Left colon (tissue), 2 donors: ENCODE results near the gene ZNF778. TPM values are rescaled to one million over a fixed set of nuclear protein-coding genes. Genes with fewer than 3 reads are reported as not detected.
"Not testable (repeated sequence)": the region's sequence is repeated elsewhere in the genome, so short reads cannot be mapped to it uniquely, and the experiment has no call there.

ENCODE experiments used
- ATAC-seq: fragments of 200-7000 bp; cut with Tn5 transposase; one replicate; pipeline ENCODE4 v1.9.1; 2020; ENCODE audit warnings: mild to moderate bottlenecking, moderate library complexity
- DNase-seq, 2 donors: peaks; one replicate each; pipeline ENCODE4 v3.0.0-alpha.2; 2020
- intact Hi-C, 2 donors: fragments of 100-400 bp; cut with DNase I in 1 of 2; cut with micrococcal nuclease in 1 of 2; formaldehyde crosslinking; loops; one replicate each; pipeline versions ENCODE4 v1.11.2 to v1.14.0; 2022; cut with DNase I, micrococcal nuclease
- total RNA-seq, 2 donors: library from RNA; stranded (reverse); fragmentation: NEBNext Ultra II Directional; extraction: Animal tissue kit (Norgen Biotek cat#: 25700); gene quantifications; one replicate each; pipeline ENCODE4 v1.2.1, GENCODE V29; 2021
- donor health status: DM: no; HTN: no; CAD: no.
- donor health status: DM: yes; HTN: yes; CAD: no.

The ZNF778 gene
- total RNA-seq, 2 donors from 2014 or later, result 4.4 to 7.0 TPM

DNA sequence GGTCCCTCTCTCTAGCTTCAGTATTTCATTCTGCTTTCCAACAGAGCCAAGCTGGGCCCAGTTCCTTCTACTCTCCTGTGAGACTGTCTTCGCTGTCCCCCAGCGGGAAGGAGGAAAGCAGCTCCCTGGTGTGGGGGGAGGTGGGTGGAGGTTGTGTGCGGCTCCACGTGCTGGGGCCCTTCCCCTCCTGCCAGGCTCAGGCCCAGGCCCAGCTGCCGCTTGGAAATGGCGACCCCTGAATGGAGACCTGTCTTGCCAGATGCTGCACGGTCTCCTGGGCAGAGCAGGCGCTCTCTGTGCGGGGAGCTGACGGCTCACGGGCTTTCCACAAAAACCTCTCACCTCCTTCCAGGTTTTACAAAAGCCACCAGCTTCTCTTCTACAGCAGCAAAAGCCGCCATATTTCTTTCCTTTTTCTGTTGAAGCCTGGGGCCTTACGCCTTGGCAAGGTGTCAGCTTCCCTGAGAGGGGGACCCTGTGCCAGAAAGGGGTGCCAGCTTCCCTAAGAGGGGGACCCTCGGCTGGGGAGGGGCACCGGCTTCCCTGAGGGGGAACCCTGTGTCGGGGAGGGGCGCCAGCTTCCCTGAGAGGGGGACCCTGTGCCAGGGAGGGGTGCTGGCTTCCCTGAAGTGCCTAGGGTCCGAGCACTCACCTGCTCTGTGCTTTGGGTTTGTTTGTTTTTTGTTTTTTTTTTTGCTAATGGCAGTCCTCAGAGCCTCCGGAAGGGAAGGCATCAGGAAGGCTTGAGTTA, 47.5 kb downstream of the ZNF778 start:
- intact Hi-C loops, result no loop called here
- DNase-seq (no peak), ATAC-seq (no peak)

GRCh38 chr16:89265647-89266046, 48.1 kb downstream of the ZNF778 start:
- DNase-seq, result no peak
- no peak for ATAC-seq
- intact Hi-C loops, result no loop called here

- intact Hi-C loops, result no loop called here
- no peak for DNase-seq
- ATAC-seq, result no peak
Observed at GRCh38 chr16:89266521-89267134, 49.1 kb downstream of the ZNF778 start.

DNA sequence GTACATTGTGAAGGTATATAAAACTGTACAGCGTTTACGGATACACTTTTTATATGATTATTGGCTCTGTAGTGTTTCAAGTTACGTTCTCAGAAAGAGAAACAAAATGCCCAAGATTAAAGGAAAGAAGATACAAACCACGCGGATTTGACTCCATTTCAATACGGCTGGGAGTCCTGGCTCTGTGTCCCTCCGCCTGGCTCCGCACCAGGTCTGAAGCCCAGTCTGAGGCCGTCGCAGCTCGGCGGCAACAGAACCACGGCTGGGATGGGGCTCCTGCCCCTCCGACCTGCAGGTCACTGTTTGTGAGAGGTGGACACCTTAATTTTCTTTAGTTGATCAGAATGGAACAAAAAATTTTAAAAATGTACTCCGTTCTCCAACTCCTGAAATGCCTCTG, 50.2 kb downstream of the ZNF778 start:
- DNase-seq, ATAC-seq, intact Hi-C loops: not testable (repeated sequence)

DNA sequence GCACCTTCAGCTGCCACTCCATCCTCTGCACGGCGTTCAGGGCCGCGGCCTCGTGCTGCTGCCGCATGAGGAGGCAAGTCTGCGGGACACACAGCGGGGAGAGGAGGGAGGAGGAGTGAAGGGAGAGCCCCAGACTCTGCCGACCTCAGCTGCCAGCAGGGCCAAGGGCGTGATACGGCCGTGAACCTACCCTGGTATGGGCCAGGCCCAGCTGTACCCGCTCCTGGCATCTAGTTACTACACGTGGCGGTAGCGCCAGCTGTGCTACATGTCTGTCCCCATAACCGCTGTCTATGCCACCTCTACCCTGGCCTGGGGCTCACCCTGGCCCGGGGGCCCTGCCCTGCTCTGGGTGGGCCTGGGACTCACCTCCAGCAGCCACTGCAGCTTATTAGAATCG, 51.1 kb downstream of the ZNF778 start:
- DNase-seq, result no peak

GRCh38 chr16:89268987-89269735, 51.7 kb downstream of the ZNF778 start:
- intact Hi-C loops, result no loop called here
- ATAC-seq (peak; percentile 38), DNase-seq (no peak)

More for the DNA sequence above, 51.1 kb downstream of the ZNF778 start:
- intact Hi-C loops, result no loop called here
- ATAC-seq, result no peak

- DNase-seq (no peak), ATAC-seq (peak; percentile 80)
- intact Hi-C loops, result no loop called here
Observed at GRCh38 chr16:89269805-89270665, 52.5 kb downstream of the ZNF778 start.

GRCh38 chr16:89270666-89271345, 53.3 kb downstream of the ZNF778 start:
- intact Hi-C loops, result no loop called here
- no peak for DNase-seq
- no peak for ATAC-seq

DNA sequence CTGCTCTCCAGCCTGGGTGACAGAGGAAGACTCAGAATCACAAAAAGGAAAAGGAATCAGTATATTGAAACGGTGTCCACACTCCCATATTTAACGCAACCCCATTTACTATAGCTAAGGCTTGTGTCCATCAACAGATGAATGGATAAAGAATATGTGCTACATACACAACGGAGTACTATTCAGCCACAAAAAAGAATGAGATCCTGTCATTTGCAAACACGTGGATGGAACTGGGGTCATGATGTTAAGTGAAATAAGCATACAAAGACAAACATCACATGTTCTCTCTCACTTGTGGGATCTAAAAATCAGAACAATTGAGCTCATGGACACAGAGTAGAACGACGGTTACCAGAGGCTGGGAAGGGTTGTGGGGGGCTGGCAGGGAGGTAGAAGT, 55.1 kb downstream of the ZNF778 start:
- intact Hi-C loops, result no loop called here
- no peak for DNase-seq
- ATAC-seq, result no peak

DNA sequence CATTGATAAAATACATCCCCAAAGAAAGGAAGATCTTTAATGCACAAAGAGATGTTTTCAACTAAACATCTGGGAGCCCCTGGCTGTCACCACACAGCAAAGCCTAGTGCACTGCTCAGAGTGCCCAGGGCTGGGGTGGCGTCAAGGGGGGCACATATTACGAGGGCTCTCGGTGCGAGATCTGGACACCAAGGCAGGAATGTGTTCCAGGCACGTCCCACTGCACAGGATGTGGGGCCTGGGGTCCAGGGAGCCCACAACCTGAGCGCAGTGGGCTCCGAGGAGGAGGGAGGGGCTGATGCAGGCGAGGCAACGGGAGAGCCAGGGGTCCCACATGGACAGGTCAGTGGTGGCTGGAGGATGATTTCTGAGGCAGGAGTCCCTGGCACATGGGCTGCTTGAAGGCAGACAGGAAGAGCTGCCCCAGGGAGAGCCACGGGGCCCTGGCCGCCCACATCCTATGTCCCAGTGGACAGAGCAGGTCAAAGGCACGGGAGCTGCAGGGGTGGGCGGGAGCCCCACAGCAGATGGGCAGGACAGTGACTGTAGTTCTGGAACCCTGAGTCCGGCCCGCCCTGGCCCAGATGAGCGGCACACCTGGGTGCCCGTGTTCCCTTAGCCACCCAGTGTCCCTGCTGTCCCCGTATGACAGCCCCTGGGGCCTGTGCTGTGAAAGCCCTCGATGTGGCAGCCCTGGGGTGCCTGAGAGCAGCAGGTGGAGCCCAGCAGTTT, 56.4 kb downstream of the ZNF778 start:
- DNase-seq (no peak), ATAC-seq (no peak)
- intact Hi-C loops, result no loop called here

- intact Hi-C loops, result no loop called here
- DNase-seq (no peak), ATAC-seq (no peak)
Observed at GRCh38 chr16:89274561-89275283, 57.2 kb downstream of the ZNF778 start.

GRCh38 chr16:89275284-89275584, 57.7 kb downstream of the ZNF778 start:
- ATAC-seq (no peak), DNase-seq (no peak)
- intact Hi-C loops, result no loop called here

- ATAC-seq (no peak), DNase-seq (no peak)
- intact Hi-C loops, result no loop called here
Observed at GRCh38 chr16:89275837-89276720, 58.6 kb downstream of the ZNF778 start.

DNA sequence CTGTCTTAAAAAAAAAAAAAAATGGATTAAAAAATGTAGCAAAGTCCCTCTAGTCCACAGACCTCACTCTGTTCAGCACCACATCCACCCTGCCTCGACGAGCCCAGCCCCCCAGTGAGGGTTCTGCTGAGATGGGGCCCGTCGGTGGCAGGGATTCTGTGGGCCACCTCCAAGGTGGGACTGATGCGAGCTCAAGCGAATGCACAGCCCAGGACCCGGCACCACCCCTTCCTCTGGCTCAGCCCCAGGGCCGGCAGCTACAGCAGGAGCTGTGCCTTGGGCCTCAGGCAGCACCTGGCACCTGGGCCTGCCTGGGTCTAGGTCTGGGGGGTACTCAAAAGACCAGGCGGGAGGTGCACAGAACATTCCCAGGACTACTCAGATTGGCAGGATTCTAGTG, 59.5 kb downstream of the ZNF778 start:
- DNase-seq (no peak), ATAC-seq (no peak)
- intact Hi-C loops, result no loop called here

GRCh38 chr16:89277641-89278341, 60.3 kb downstream of the ZNF778 start:
- ATAC-seq (no peak), DNase-seq (no peak)
- intact Hi-C loops, result no loop called here
